ENCODE measurements around the gene DENND5A. TPM values are rescaled to one million over a fixed set of nuclear protein-coding genes. Genes with fewer than 3 reads are reported as not detected.

The DENND5A gene
- total and polyA plus RNA-seq, 10 donors: 20.8 to 157 (median 110) TPM

DNA sequence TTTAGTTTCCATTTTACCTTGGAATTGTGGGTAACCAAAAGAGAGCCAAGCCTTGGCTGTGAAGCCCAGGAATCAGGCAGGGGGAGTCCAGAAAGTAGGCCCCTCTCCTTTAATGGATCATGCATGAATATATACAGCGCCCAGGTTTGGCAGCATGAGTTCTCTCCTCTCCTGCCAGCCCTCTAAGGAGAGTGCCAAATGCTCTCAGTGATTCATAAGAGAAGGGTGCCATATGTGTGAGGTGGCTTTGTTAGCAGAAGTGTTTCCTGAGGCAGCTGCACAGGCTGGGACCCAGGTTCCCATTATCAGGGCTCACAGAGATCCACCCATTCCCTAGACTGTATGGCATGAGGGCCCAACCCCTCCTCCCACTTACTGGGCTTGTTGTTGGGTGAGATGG lies 121.4 kb downstream of the DENND5A start:
- no peaks in the 10 kb centered on the region for H3K27me3 ChIP-seq (replicated peaks in 1 of 7)
- H3K4me1 ChIP-seq: peaks cover 0 to 20% (median 10%) of the 10 kb centered on the region in 6 donors
- intact Hi-C loops (cut with DNase I; ENCODE audit: low total_unique reads): no loop called here
- 93 to 100% (median 100%) methylated on average over 1 of the region's 1 CpG for WGBS, 5 donors
- no peaks in the 10 kb centered on the region for H3K9me3 ChIP-seq
- TF ChIP-seq POLR2A (IDR thresholded peaks at IDR 0.05) (no peak), POLR2AphosphoS5 (IDR thresholded peaks at IDR 0.05) (no peak)
- TF ChIP-seq, protein P1, sequence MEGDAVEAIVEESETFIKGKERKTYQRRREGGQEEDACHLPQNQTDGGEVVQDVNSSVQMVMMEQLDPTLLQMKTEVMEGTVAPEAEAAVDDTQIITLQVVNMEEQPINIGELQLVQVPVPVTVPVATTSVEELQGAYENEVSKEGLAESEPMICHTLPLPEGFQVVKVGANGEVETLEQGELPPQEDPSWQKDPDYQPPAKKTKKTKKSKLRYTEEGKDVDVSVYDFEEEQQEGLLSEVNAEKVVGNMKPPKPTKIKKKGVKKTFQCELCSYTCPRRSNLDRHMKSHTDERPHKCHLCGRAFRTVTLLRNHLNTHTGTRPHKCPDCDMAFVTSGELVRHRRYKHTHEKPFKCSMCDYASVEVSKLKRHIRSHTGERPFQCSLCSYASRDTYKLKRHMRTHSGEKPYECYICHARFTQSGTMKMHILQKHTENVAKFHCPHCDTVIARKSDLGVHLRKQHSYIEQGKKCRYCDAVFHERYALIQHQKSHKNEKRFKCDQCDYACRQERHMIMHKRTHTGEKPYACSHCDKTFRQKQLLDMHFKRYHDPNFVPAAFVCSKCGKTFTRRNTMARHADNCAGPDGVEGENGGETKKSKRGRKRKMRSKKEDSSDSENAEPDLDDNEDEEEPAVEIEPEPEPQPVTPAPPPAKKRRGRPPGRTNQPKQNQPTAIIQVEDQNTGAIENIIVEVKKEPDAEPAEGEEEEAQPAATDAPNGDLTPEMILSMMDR (IDR thresholded peaks at IDR 0.05 in 8 of 11, conservative IDR thresholded peaks at IDR 0.05 in 3 of 11): no peak
- H3K27ac ChIP-seq: no peak overlapping the region
- no peak overlapping the region for H3K4me3 ChIP-seq
- peaks cover 0 to 100% (median 91%) of the 10 kb centered on the region in 6 donors for H3K36me3 ChIP-seq
- DNase-seq: no peak

DNA sequence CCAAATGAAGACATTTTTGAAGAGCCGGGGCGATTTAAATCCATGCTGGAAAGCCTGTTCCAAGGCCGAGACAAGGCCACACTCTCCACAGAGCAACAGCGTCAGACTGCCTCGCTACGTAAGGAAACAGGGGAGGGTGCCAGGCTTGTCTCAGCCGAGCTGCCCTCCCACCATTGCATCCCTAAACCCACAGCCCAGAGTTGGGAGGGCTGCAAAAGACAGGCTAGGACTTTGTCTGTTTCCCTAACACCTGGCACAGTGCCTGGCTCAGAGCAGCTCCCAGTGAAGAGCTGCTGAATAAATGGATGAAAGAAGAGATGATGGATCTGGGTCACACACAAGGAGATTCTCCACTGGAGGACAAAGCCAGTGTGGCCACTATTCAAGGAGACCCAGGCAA lies 122.4 kb downstream of the DENND5A start:
- Histone ChIP-seq H3K4me1 (peaks cover 0 to 30% (median 15%) of the 10 kb centered on the region in 6 donors), H3K27me3 (replicated peaks in 1 of 7) (no peaks in the 10 kb centered on the region), H3K36me3 (peaks cover 0 to 100% (median 84%) of the 10 kb centered on the region in 6 donors), H3K4me3 (no peak overlapping the region), H3K27ac (no peak overlapping the region), H3K9me3 (no peaks in the 10 kb centered on the region)
- TF ChIP-seq POLR2AphosphoS5 (IDR thresholded peaks at IDR 0.05) (no peak), POLR2A (IDR thresholded peaks at IDR 0.05) (no peak)
- TF ChIP-seq, protein P1 (IDR thresholded peaks at IDR 0.05 in 8 of 11, conservative IDR thresholded peaks at IDR 0.05 in 3 of 11): no peak
- intact Hi-C loops (cut with DNase I; ENCODE audit: low total_unique reads): no loop called here
- 90 to 97% (median 96%) methylated on average over 7 of the region's 7 CpGs for WGBS, 5 donors
- no peak for DNase-seq

DNA sequence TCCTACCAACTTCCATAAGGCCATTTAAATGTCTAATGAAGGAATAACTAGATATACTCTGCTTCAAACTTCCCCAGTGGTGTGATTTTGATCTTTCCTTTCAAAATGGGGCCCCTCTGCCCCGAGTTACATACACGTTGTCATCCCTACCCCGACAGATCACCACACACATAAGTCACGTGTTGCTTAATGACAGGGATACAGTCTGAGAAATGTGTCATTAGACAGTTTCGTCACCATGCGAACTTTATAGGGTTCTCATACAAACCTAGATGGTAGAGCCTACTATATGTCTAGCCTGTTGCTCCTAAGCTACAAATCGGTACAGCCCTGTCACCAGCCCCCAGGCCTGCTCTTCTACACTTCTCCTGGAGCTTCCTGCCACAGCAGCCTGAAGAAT lies 124.0 kb downstream of the DENND5A start:
- Histone ChIP-seq H3K9me3 (no peaks in the 10 kb centered on the region), H3K4me1 (peaks cover 3 to 36% (median 20%) of the 10 kb centered on the region in 6 donors), H3K36me3 (peaks cover 0 to 98% (median 70%) of the 10 kb centered on the region in 6 donors), H3K4me3 (no peak overlapping the region), H3K27ac (no peak overlapping the region), H3K27me3 (replicated peaks in 1 of 7) (no peaks in the 10 kb centered on the region)
- DNase-seq: no peak
- TF ChIP-seq POLR2AphosphoS5 (IDR thresholded peaks at IDR 0.05) (no peak), POLR2A (IDR thresholded peaks at IDR 0.05) (no peak)
- TF ChIP-seq, protein P1 (IDR thresholded peaks at IDR 0.05 in 8 of 11, conservative IDR thresholded peaks at IDR 0.05 in 3 of 11): no peak
- whole genome bisulfite sequencing, 5 donors: 80 to 93% (median 83%) methylated on average over 7 of the region's 7 CpGs
- intact Hi-C loops (cut with DNase I; ENCODE audit: low total_unique reads): no loop called here

DNA sequence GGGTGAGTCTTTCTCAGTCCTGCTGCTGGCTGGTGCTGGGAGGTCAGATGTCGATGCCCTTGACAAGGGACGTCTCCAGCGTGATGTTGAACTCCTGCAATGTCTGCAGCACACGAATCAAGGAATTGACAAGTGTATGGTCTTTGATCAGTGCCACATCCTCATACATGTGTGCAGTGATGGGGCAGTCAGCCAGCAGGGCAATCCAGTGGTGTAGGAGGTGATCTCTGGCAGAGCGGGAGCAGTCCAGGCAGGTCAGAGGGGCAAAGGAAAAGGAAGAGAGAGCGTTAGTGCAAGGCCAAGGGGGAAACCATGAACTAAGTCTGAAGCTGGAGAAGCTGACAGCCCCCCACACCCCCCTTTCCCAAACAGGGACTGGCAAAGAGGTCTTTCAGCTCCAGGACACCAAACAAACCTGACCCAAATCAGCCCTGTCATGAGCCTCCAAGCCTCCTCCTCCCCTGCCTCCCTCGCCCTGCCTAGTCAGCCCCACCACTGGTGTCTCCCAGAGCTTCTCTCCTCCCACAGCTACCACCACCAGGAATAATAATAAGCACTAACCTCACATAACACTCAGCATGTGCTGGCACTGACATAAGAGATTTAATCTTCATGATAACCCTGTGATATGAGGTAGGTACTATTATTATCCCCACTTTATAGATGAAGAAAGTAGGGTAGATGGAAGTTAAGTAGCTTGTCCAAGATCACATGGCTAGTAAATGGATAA lies 125.4 kb downstream of the DENND5A start:
- peak overlapping the region in 5 of 8 donors; percentile 25 to 53 (median 38) for H3K27ac ChIP-seq
- peaks cover 3 to 36% (median 20%) of the 10 kb centered on the region in 6 donors for H3K4me1 ChIP-seq
- H3K27me3 ChIP-seq (replicated peaks in 1 of 7): no peaks in the 10 kb centered on the region
- WGBS, 5 donors: 61 to 83% (median 77%) methylated on average over 7 of the region's 7 CpGs
- no peak overlapping the region for H3K4me3 ChIP-seq
- H3K36me3 ChIP-seq: peaks cover 0 to 97% (median 57%) of the 10 kb centered on the region in 6 donors
- no peaks in the 10 kb centered on the region for H3K9me3 ChIP-seq
- TF ChIP-seq POLR2A (IDR thresholded peaks at IDR 0.05) (no peak), POLR2AphosphoS5 (IDR thresholded peaks at IDR 0.05) (no peak)
- TF ChIP-seq, protein P1 (IDR thresholded peaks at IDR 0.05 in 8 of 11, conservative IDR thresholded peaks at IDR 0.05 in 3 of 11): no peak
- intact Hi-C loops (cut with DNase I; ENCODE audit: low total_unique reads): loop anchor here (5.0 kb wide), 1 partner anchor 122 kb away; no protein-coding TSS in a partner anchor
- no peak for DNase-seq
